GM23248 (cell line): ENCODE results near the gene GSN. TPM values are rescaled to one million over a fixed set of nuclear protein-coding genes. Genes with fewer than 3 reads are reported as not detected.

ENCODE experiments used
- DNase-seq: peaks from one replicate; pipeline ENCODE4 v3.0.0-alpha.2; 2015
- H2AFZ ChIP-seq: fragments of 200-600 bp; sonication (generic); 2 replicates; pipeline ENCODE4 v1.6.1; 2016; ENCODE audit warnings: antibody characterized with exemption
- H3F3A ChIP-seq: fragments of 200-600 bp; sonication (generic); 2 replicates; pipeline ENCODE4 v1.6.1; 2016; ENCODE audit warnings: mild to moderate bottlenecking, antibody characterized with exemption, mixed run types; ENCODE audit not compliant: insufficient read depth
- H3K27ac ChIP-seq: fragments of 200-600 bp; sonication (generic); 2 replicates; pipeline ENCODE4 v1.5.1; 2016; ENCODE audit warnings: mild to moderate bottlenecking
- H3K27me3 ChIP-seq: fragments of 200-600 bp; sonication (generic); replicated peaks from 2 replicates; pipeline ENCODE4 v1.6.1; 2016; ENCODE audit warnings: mild to moderate bottlenecking; ENCODE audit not compliant: insufficient read depth
- H3K36me3 ChIP-seq: fragments of 200-600 bp; sonication (generic); 2 replicates; pipeline ENCODE4 v1.6.1; 2016; ENCODE audit warnings: low read depth, mild to moderate bottlenecking
- H3K4me1 ChIP-seq: fragments of 200-600 bp; sonication (generic); 2 replicates; pipeline ENCODE4 v1.6.1; 2016; ENCODE audit warnings: mild to moderate bottlenecking; ENCODE audit not compliant: insufficient read depth
- H3K4me2 ChIP-seq: fragments of 200-600 bp; sonication (generic); one replicate; pipeline ENCODE4 v1.6.1; 2016; ENCODE audit warnings: mild to moderate bottlenecking; ENCODE audit not compliant: unreplicated experiment
- H3K4me3 ChIP-seq: fragments of 200-600 bp; sonication (generic); 2 replicates; pipeline ENCODE4 v1.5.1; 2016; ENCODE audit warnings: mild to moderate bottlenecking
- H3K79me2 ChIP-seq: fragments of 200-600 bp; sonication (generic); 2 replicates; pipeline ENCODE4 v1.6.1; 2016; ENCODE audit warnings: mild to moderate bottlenecking; ENCODE audit not compliant: insufficient read depth
- H3K9ac ChIP-seq: fragments of 200-600 bp; sonication (generic); 2 replicates; pipeline ENCODE4 v1.6.1; 2016; ENCODE audit warnings: mild to moderate bottlenecking
- H3K9me2 ChIP-seq: fragments of 200-600 bp; sonication (generic); 2 replicates; pipeline ENCODE4 v1.6.1; 2016; ENCODE audit warnings: mixed run types, mild to moderate bottlenecking, moderate library complexity; ENCODE audit not compliant: insufficient read depth
- H3K9me3 ChIP-seq: fragments of 200-600 bp; sonication (generic); one replicate; pipeline ENCODE4 v1.6.1; 2017; ENCODE audit warnings: low read depth
- H4K20me1 ChIP-seq: fragments of 200-600 bp; sonication (generic); 2 replicates; pipeline ENCODE4 v1.6.0; 2016; ENCODE audit not compliant: insufficient read depth
- EZH2 ChIP-seq: fragments of 200-600 bp; sonication (generic); IDR thresholded peaks from 2 replicates; pipeline ENCODE4 v1.6.1; 2018; ENCODE audit warnings: antibody characterized with exemption, mild to moderate bottlenecking; ENCODE audit not compliant: insufficient read depth, poor library complexity, severe bottlenecking
- EZH2phosphoT487 ChIP-seq: fragments of 200-600 bp; sonication (generic); IDR thresholded peaks from 2 replicates; pipeline ENCODE4 v1.6.1; 2018; ENCODE audit warnings: antibody characterized with exemption, moderate library complexity, mild to moderate bottlenecking, low read depth; ENCODE audit not compliant: insufficient read depth
- WGBS, 2 experiments: methylation state at CpG; one replicate each; pipeline ENCODE4 v1.1.6; 2015 to 2017; ENCODE audit warnings: low lambda C conversion rate in 2 of 2, low coverage in 1 of 2; ENCODE audit errors: missing lambda C conversion rate in 2 of 2; 5-methylcytosine and 5-hydroxymethylcytosine counted together
- in situ Hi-C: fragments of 300-500 bp; cut with MboI; formaldehyde crosslinking; loops from 2 replicates; pipeline ENCODE4 v1.15.0; 2020
- polyA plus RNA-seq: library from polyadenylated mRNA; unstranded; fragments of >200 nt; fragmentation: Nextera tagmentation; extraction: Ambion mirVana; gene quantifications from 2 replicates; pipeline ENCODE4 v1.2.1, GENCODE V29; 2016
- total RNA-seq: library from RNA; depleted of rRNA; stranded (reverse); fragments of >200 nt; shearing (Covaris generic); gene quantifications from 2 replicates; pipeline ENCODE4 v1.2.3, GENCODE V29; 2014

GSN gene
- total and polyA plus RNA-seq, 2 experiments from 2014 or later, result 258 to 387 TPM

DNA sequence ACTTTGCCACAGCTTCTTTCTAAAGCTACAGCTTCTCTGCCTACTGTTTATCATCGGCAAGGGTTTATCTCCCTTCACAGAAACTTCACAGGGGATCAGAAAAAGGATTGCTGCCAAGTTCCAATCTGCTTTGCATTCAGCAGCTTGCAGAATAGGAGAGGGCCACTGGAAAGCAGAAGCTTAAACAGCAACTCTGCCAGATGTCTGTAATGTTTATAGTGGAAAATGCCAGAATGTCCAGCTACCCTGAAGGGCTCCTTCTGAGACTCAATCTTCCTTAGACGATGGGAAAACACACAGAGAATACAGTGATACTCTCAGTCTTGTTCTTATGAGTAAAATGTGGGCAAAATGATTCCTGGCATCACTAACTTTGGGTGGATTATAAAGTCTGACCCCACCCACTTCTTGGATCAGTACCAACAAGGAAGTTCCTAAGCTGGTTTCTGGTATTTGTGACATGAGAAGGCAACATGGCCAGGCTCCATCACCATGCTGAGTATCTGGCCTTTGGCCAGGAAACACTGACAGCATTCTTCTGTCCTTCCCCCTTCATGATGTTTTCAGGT lies 83.1 kb downstream of the GSN start:
- TF ChIP-seq EZH2phosphoT487 (no peak), EZH2 (no peak)
- Histone ChIP-seq H3K4me1 (peaks cover 34% of the 10 kb centered on the region), H4K20me1 (no peaks in the 10 kb centered on the region), H3K27ac (peak overlapping the region; percentile 84), H3K9ac (peak overlapping the region; percentile 61), H3K4me3 (no peak overlapping the region), H2AFZ (no peak overlapping the region), H3K9me2 (no peaks in the 10 kb centered on the region), H3K79me2 (no peaks in the 10 kb centered on the region), H3K27me3 (no peaks in the 10 kb centered on the region), H3K9me3 (no peaks in the 10 kb centered on the region), H3F3A (peaks cover 30% of the 10 kb centered on the region), H3K36me3 (peaks cover 16% of the 10 kb centered on the region; the same call in 1 of the 2 replicates), H3K4me2 (peak overlapping the region; percentile 25)
- in situ Hi-C loops, result no loop called here
- 0 to 4% methylated on average over 2 of the region's 2 CpGs for WGBS, 2 experiments
- DNase-seq, result peak; percentile 95

DNA sequence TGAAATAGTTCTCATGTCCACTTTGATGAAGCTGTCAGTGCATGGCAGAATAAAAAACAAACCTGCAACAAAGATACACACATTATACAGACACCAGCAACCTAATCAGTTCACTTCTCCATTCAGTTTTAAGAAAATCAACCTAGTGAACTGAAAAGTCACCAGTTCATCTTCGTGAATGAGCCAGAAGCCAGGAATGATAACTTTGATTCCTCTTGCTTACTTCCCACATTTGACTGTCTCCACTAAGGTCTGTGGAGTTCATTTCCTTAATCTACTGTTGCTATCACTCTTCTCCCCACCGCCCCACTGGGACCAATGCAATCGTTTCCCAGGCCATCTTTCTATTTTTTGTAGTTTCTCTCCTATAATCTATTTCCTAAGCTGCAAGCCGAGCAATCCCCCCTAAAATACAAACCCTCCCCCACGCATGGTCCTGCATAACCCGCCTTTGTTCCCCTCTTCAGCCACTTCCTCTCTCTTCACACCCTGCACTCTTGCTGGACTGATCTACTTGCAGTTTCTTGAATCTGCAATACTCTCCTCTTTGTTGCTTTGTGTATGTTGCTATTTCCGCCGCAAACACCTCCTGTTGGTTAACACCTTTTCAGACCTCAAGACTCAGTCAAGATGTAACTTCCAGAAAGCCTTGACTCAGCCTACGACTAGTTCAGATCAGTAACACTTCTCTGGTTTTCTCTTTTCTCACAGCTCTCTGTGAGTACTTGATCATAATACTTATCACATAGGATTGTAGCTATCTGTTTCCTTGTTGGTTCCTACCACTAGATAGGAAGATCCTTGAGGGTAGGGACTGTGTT lies 85.5 kb downstream of the GSN start:
- H3K4me2 ChIP-seq, result no peak overlapping the region
- no peak overlapping the region for H3K4me3 ChIP-seq
- TF ChIP-seq EZH2 (no peak), EZH2phosphoT487 (no peak)
- peaks cover 30% of the 10 kb centered on the region for H3K4me1 ChIP-seq
- H3K79me2 ChIP-seq, result peaks cover 4% of the 10 kb centered on the region; the same call in 1 of the 2 replicates
- DNase-seq, result no peak
- 96 to 97% methylated on average over 9 of the region's 9 CpGs for WGBS, 2 experiments
- H3K27me3 ChIP-seq, result no peaks in the 10 kb centered on the region
- in situ Hi-C loops, result no loop called here
- H3K9me2 ChIP-seq, result no peaks in the 10 kb centered on the region
- no peak overlapping the region for H3K9ac ChIP-seq
- H3K36me3 ChIP-seq, result 0 out of 2 replicates have a peak, but pooled peaks cover 10% of the 10 kb centered on the region
- no peaks in the 10 kb centered on the region for H4K20me1 ChIP-seq
- no peak overlapping the region for H2AFZ ChIP-seq
- peaks cover 30% of the 10 kb centered on the region for H3F3A ChIP-seq
- H3K27ac ChIP-seq, result no peak overlapping the region
- H3K9me3 ChIP-seq, result no peaks in the 10 kb centered on the region

DNA sequence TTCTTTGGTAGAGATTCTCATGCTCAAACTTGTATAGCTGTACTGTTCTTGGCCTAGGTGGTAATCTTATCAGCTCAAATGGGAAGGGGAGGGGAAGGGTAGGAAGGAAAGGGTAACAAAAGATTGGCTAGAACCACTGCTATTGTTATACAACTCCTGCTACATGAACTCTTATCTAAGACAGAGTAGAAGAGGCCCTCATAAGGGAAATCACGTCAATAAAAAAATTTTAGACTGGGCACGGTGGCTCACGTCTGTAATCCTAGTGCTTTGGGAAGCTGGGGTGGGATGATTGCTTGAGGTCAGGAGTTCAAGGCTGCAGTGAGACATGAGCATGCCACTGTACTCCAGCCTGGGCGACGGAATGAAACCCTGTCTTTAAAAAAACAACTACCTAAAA lies 86.2 kb downstream of the GSN start:
- WGBS, 2 experiments, result 92 to 100% methylated on average over 5 of the region's 5 CpGs
- Histone ChIP-seq H3K4me2 (no peak overlapping the region), H3K36me3 (0 out of 2 replicates have a peak, but pooled peaks cover 10% of the 10 kb centered on the region), H3K4me1 (peaks cover 28% of the 10 kb centered on the region), H3K27ac (no peak overlapping the region), H3K9me3 (no peaks in the 10 kb centered on the region), H3K9me2 (no peaks in the 10 kb centered on the region), H3K27me3 (no peaks in the 10 kb centered on the region), H3K79me2 (peaks cover 11% of the 10 kb centered on the region), H4K20me1 (no peaks in the 10 kb centered on the region), H2AFZ (no peak overlapping the region), H3K9ac (no peak overlapping the region), H3K4me3 (no peak overlapping the region), H3F3A (peaks cover 25% of the 10 kb centered on the region)
- no peak for DNase-seq
- in situ Hi-C loops, result no loop called here
- TF ChIP-seq EZH2phosphoT487 (no peak), EZH2 (no peak)

DNA sequence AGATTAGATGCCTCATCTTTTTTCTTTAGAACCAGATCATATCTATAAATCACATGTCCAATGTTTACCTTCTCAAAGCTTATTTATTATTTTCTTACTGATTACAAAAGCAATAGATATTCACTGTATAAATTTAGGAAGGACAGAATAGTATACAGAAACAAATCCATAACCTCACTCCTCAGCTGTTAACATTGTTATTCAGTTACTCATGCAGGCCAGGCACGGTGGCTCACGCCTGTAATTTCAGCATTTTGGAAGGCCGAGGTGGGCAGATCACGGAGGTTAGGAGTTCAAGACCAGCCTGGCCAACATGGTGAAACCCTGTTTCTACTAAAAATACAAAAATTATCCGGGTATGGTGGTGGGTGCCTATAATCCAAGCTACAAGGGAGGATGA lies 86.8 kb downstream of the GSN start:
- Histone ChIP-seq H3K27ac (no peak overlapping the region), H3K4me2 (no peak overlapping the region), H3K36me3 (0 out of 2 replicates have a peak, but pooled peaks cover 10% of the 10 kb centered on the region), H3K27me3 (no peaks in the 10 kb centered on the region), H3K9ac (no peak overlapping the region), H3K79me2 (peaks cover 17% of the 10 kb centered on the region), H2AFZ (no peak overlapping the region), H3K9me2 (no peaks in the 10 kb centered on the region), H3F3A (peaks cover 25% of the 10 kb centered on the region), H3K4me3 (no peak overlapping the region), H3K9me3 (no peaks in the 10 kb centered on the region), H4K20me1 (no peaks in the 10 kb centered on the region), H3K4me1 (peaks cover 30% of the 10 kb centered on the region)
- in situ Hi-C loops, result no loop called here
- 83 to 86% methylated on average over 5 of the region's 5 CpGs for WGBS, 2 experiments
- TF ChIP-seq EZH2phosphoT487, result no peak
- TF ChIP-seq EZH2, result no peak
- DNase-seq, result no peak
